Glutamatergic neuron (in vitro differentiated cells): ENCODE measurements around the gene BACE2. TPM values are rescaled to one million over a fixed set of nuclear protein-coding genes. Genes with fewer than 3 reads are reported as not detected.

Experiments
- DNase-seq: peaks from one replicate; pipeline ENCODE4 v3.0.0; 2022
- H3K27ac Mint-ChIP-seq: one replicate; pipeline ENCODE4 v1.8.0; 2020; ENCODE audit warnings: mild to moderate bottlenecking, mixed read lengths, inconsistent platforms; ENCODE audit not compliant: unreplicated experiment
- H3K27me3 Mint-ChIP-seq: one replicate; pipeline ENCODE4 v1.8.0; 2020; ENCODE audit warnings: mild to moderate bottlenecking, moderate library complexity, mixed read lengths, inconsistent platforms; ENCODE audit not compliant: unreplicated experiment
- H3K36me3 Mint-ChIP-seq: one replicate; pipeline ENCODE4 v1.8.0; 2020; ENCODE audit warnings: mild to moderate bottlenecking, mixed read lengths, inconsistent platforms; ENCODE audit not compliant: unreplicated experiment
- H3K4me1 Mint-ChIP-seq: one replicate; pipeline ENCODE4 v1.8.0; 2020; ENCODE audit warnings: mild to moderate bottlenecking, low read depth, mixed read lengths, inconsistent platforms; ENCODE audit not compliant: unreplicated experiment
- H3K4me3 Mint-ChIP-seq: one replicate; pipeline ENCODE4 v1.8.0; 2020; ENCODE audit warnings: mild to moderate bottlenecking, mixed read lengths, inconsistent platforms; ENCODE audit not compliant: unreplicated experiment
- H3K9me3 Mint-ChIP-seq: one replicate; pipeline ENCODE4 v1.8.0; 2020; ENCODE audit warnings: mild to moderate bottlenecking, moderate library complexity, mixed read lengths, inconsistent platforms; ENCODE audit not compliant: unreplicated experiment
- CTCF ChIP-seq: fragments of 200-600 bp; sonication (generic); IDR thresholded peaks from one replicate; pipeline ENCODE4 v1.5.0; 2021; ENCODE audit not compliant: partially characterized antibody, unreplicated experiment
- total RNA-seq: library from RNA; stranded (reverse); fragmentation: NEBNext Ultra II Directional; extraction: Animal tissue kit (Norgen Biotek cat#: 25700); gene quantifications from one replicate; pipeline ENCODE4 v1.2.1, GENCODE V29; 2021; ENCODE audit not compliant: unreplicated experiment

BACE2 gene
- total RNA-seq, 1 donor from 2014 or later: not detected

DNA sequence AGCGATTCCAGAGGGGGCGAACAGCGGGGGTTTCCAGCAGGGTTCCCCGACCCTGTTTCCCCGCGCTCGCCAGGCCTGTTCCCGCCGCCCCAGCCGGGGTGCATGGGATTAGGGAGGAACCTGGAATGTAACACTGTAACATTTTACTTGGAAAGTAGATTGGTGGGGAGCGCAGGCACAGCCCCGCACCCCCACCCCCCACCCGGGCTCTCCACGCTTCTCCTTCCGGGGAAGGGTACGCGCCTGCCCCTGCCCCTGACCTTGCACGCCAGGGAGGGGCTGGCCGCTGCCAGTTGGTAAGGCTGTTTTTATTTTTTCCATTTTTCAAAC is 149.1 kb downstream of the BACE2 start:
- H3K27me3 Mint-ChIP-seq: peaks cover 14% of the 10 kb centered on the region
- no peaks in the 10 kb centered on the region for H3K4me1 Mint-ChIP-seq
- DNase-seq: no peak
- H3K9me3 Mint-ChIP-seq: peaks cover 2% of the 10 kb centered on the region
- H3K4me3 Mint-ChIP-seq: peak overlapping the region; percentile 53
- no peak overlapping the region for H3K27ac Mint-ChIP-seq
- TF ChIP-seq CTCF: no peak
- H3K36me3 Mint-ChIP-seq: no peaks in the 10 kb centered on the region

DNA sequence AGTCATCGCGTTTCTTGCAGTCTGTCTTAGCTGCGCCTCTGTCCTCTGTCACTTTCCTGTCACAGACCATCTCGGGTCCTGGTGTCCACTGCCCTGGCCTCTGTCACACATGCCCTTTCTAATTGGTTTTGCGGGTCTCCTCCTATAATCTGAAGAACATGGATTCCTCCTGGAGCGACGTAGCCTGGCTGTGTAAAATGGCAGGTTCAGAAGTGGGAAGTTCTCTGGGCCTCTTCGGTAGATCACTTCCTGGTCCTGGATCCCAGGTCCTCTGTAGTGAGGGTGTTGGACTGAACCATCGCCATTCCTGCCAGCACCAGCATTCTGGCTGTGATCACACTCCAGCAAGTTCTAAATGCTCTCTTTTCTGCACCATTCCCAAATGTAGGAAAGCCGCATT is 149.5 kb downstream of the BACE2 start:
- DNase-seq: no peak
- Mint-ChIP-seq H3K4me1 (no peaks in the 10 kb centered on the region), H3K36me3 (no peaks in the 10 kb centered on the region), H3K9me3 (peaks cover 2% of the 10 kb centered on the region), H3K27me3 (peaks cover 14% of the 10 kb centered on the region), H3K4me3 (peak overlapping the region; percentile 53), H3K27ac (no peak overlapping the region)
- no peak for TF ChIP-seq CTCF

GRCh38 chr21:41318218-41318617 is 150.3 kb downstream of the BACE2 start:
- Mint-ChIP-seq H3K27ac (no peak overlapping the region), H3K9me3 (peaks cover 2% of the 10 kb centered on the region), H3K4me1 (no peaks in the 10 kb centered on the region), H3K4me3 (no peak overlapping the region), H3K36me3 (no peaks in the 10 kb centered on the region), H3K27me3 (peaks cover 14% of the 10 kb centered on the region)
- DNase-seq: no peak
- no peak for TF ChIP-seq CTCF

DNA sequence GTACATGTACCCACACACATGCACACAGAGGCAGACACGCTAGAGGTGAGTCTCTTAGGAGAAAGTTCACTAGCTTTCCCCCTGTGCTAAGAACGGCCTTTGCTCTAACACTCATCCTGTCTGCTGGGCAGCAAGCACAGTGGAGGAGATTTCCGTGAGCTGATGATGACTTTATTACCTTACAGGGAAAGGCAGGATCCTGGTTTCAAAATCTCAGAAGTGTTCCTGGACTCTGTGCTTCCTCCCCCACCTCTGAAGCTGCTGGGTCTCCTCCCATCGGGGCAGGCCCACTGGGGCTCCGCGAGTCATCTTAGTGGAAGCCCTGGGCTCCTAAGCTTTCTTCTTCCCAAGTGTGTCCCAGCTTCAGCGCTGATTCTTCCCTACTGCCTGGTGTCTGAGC is 151.3 kb downstream of the BACE2 start:
- no peak overlapping the region for H3K4me3 Mint-ChIP-seq
- peaks cover 2% of the 10 kb centered on the region for H3K9me3 Mint-ChIP-seq
- no peaks in the 10 kb centered on the region for H3K4me1 Mint-ChIP-seq
- DNase-seq: no peak
- no peak for TF ChIP-seq CTCF
- H3K27me3 Mint-ChIP-seq: peaks cover 16% of the 10 kb centered on the region
- H3K36me3 Mint-ChIP-seq: no peaks in the 10 kb centered on the region
- H3K27ac Mint-ChIP-seq: no peak overlapping the region

- no peak for DNase-seq
- H3K27me3 Mint-ChIP-seq: peaks cover 7% of the 10 kb centered on the region
- H3K4me3 Mint-ChIP-seq: no peak overlapping the region
- H3K4me1 Mint-ChIP-seq: no peaks in the 10 kb centered on the region
- H3K36me3 Mint-ChIP-seq: no peaks in the 10 kb centered on the region
- peaks cover 2% of the 10 kb centered on the region for H3K9me3 Mint-ChIP-seq
- TF ChIP-seq CTCF: no peak
- no peak overlapping the region for H3K27ac Mint-ChIP-seq
Measured at GRCh38 chr21:41321211-41321907, 153.4 kb downstream of the BACE2 start.
